HG02852 (cell line): ENCODE measurements around the gene INKA1.

ENCODE experiments used
- ATAC-seq: cut with Tn5 transposase; IDR thresholded peaks from one replicate; pipeline ENCODE4 v1.9.1; 2021; ENCODE audit warnings: mild to moderate bottlenecking, moderate library complexity; ENCODE audit not compliant: unreplicated experiment

The INKA1 gene

DNA sequence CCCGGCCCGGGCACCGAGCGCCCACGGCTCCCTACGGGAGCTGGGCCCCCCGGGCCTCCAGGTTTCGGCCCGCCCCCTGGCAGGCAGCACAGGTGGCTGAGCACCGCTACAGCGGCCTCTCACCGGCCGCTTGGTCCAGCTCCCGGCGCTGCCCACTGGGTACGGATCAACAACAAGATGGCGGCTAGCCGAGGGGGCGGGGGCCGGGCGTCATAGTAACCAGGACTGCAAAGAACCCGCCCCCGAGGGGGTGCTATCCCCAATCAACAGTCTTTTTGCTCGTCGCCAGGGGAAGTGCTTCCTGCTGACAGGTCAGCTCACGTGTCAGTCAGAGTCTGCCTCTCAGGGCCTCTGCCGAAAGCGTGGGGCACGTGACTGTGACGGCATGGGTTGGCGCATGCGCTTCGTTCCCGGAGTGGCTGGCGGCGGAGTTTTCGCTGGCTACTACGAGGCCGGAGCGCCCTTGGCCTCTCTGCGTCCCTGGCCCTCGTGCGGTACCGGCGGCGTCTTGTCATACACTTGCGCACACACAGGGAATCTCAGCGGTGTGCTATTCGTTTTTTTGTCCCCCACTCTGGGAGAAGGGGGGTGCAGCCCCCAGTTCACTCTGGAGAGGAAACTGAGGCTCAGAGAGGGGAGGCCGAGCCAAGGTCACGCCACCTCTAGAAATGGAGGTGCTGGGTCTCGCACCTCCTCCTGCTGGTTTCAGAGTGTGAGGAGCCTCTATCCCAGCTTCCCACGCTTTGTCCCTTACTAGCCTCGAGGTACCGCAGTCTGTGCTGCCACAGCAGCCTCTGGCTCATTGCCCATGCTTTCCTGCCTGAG, 16.5 kb upstream of the INKA1 start, which contains the start of gene IP6K1:
TSS of gene IP6K1 (minus strand) at position 186 of the 825 bp plus-strand sequence. CDS start 38,502 bp downstream, outside the sequence.
- peak; percentile 97 for ATAC-seq

DNA sequence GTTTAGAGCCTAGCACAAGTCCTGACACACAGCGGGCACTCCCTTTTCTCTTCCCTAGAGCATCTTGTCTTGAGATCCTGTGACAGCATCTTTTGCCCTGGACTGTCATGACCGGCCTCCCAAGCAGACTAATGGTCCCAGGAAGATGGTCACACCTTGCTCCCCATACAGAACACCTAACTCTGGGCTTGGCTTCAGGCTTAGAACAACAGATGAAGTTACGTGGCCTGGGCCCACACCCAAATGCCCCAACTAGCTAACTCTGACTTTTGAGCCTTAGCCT, 15.9 kb upstream of the INKA1 start:
- ATAC-seq = no peak

DNA sequence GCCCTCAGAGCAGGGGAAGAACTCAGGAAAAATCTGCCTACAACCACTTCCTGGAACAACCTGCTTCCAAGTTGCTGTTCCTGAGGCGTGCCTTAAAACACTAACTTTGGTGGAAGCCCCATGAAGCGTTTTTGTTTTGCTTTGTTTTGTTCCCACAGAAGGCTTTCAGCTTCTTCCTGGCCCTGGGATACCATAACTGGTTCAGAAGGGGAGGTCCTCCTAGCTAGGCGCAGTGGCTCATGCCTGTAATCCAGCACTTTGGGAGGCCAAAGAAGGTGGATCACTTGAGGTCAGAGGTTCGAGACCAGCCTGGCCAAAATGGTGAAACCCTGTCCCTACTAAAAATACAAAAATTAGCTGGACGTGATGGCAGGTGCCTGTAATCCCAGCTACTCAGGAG, 15.5 kb upstream of the INKA1 start:
- ATAC-seq = no peak

DNA sequence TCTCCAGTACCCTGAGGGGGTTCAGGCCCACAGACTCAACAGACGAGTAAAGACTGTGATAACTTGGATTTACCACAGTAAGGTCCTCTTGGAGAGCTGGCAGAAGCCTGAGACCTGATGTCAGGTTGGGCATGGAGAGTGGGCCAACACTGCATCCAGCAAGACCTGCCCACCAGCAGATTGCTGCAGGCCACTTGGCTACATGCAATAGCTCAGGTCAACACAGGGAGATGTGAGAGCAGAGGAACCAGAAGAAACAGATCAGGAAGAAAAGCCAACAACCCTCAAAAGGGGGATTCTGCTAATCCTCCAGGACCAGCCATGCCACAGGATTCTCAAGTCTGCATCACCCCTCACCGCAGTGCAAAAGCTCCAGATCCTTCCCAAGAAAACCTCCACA, 15.0 kb upstream of the INKA1 start:
- no peak for ATAC-seq

DNA sequence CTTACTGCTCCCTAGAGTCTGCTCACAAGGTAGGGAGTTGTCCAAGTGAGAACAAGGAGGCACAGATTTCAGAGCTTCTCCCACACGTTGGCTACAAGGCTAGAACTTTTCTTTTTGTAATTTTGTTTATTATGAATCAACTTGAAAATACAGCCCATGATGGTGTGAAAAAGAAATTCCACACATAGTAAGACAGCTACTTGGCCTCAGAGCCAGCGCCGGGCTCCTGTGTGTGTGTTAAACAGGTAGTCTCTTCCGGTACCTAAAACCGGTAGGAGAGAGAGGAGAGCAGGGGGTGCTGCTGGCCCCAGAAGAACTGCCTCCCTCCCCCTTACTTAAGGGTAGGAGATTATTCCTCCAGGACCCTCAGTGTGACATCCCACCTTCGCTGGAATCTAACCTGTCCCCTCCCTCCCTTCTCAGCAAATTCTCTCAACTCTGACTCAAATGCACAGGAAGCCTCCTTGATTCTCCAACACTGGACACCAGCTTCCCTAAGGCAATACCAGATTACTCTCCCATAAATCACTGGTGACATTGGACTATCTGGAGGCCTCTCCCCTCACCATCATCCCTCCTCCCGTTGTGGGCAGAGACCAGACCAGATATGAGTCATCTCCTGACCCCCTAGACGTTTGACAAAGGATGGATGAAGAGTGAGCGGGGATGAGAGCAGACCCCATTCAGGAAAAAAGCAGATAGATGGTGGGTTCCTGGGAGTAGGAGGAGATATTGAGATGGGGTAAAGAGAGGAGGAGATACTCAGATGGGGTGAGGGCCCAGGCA, 12.2 kb upstream of the INKA1 start:
- no peak for ATAC-seq

DNA sequence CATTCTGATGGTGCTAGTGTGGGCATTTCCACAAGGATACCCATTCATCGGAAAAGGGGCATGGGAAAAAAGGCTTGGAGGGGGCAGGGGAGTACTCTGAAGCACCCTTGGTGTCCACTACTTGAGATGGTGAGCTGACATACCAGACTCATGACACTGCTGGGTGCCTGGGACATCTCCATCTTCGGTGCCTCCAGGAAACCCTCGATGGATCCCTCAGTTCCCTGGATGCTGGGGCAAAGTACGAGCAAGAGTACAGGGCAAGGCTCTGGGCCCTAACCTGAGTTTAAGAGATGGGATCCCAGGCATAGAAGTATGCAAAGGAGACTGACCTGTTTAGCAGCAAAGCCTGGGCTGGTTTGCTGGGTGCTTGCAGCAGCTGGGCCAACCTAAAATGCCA, 11.5 kb upstream of the INKA1 start:
- ATAC-seq = no peak

DNA sequence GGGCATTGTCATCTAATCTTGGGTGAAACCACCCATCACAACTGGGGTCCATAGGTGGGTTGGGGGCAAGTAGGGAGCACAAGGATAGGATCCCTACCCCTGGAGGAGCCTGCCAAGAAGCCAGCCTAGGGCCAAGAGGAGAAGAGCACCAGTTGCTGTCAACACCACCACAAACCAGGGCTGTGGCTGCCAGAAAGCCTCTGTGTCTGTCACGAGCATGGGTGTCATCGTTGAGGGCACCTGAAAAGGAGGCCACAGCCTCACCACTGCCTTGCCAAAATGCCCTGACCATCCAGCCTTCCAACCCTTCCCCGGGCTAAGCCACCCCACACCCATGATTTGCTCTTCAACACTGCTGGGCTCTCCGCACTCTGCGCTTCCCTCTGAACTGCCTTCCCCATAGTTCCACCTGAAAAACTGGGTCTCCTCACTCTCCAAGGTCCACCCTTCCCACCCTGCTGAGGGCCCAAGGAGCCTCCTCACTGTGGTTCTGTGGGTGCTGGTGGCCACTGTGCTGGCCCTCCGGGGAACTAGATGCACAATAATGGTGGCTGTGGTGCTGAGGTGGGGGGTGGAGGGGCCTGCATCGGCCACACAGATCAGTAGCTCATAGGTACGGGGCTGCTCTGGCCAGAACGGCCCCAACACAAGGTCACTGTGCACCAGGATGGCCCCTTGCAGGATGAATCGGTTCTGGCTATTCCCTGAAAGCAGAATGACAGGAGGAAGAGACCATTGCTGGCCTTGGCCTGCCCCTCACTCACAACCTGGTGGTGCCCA, 10.5 kb upstream of the INKA1 start:
- ATAC-seq = no peak

DNA sequence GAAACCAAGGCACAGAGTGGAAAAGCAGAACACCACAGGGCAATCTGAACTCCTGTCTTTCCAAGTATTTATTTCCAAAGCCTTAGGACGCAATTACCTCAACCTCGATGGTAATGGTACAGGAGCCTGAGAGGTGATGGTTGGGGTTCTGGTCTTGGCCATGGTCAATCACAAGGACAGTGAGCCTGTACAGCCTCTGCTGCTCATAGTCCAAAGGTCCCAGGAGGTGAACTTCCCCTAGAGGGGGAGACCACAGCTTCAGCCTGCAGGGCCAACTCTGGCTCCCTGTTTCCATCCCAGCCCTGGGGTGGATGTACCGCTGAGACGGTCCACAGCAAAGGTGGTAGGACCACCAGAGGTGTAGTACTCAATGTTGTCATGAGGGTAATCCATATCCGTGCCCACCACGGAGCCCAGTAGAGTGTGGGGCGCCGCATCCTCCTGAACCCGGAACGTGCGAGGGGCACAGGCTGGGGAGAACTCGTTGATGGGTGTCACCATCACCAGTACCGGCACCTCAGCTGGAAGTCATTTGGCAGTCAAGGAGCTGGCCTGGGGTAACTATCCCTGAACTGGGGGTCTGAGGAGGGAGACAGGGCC, 9.5 kb upstream of the INKA1 start:
- no peak for ATAC-seq

DNA sequence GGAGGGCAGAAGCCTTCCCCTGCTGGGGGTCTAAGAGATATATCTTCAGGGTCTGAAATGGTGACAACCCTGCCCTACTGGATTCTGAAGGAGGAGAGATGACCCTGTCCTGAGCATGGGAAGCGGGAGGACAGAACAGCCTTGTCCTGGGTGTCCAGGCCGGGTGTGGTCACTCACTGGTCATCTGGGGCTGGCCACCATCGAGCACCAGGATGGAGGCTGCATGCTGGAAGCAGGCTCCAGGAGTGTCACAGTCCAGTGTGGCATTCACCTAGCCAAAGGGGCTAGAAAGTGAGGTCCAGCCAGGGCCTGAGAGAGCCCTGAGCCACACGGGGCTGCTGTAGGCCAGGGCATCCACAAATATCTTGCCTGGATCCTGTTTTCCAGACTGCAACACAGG, 8.6 kb upstream of the INKA1 start:
- ATAC-seq = no peak

DNA sequence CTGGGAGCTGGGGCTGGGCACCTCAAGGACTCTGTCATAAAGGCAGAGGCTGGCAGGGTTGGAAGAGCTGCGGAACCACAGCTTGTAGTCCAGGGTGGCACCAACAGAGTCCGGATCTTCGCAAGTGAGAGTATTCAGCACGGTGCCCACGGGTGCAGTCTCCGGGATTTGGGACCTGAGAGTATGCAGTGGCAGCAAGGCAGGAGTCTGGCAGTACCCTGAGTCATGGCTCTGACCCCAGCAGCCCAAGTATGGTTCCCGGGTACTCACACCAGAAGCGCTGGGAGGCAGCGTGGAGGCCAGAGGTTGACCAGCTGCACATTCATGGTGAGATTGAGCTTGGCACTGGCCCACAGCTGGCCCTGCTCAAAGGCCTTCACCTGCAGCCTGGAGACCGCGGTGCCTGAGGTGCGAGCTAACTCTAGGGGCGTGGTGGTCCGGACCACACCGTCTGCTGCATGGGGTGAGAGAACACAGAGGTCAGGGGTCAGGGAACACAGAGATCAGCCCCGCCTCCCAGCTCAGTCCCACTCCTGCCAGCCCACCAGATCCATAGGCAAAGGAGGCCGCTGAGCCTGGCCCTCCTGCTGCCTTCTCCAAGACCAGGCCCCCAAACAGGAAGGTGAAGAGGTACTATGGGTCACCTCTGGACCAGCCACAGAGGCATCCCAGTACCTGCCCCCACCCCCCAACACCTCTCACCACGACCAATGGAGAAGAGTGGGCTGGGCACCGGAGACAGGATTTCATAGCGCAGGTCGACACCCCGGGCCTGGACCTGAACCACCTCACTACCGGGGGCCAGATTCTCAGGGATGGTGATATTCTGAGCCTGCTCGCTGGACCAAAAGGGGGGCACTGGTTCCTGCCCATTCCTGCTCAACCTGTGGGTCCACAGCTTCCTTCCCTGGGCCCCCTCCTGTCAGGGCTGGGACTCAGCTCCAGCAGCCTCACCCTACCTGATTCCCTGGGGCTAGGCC, 7.8 kb upstream of the INKA1 start:
- no peak for ATAC-seq

DNA sequence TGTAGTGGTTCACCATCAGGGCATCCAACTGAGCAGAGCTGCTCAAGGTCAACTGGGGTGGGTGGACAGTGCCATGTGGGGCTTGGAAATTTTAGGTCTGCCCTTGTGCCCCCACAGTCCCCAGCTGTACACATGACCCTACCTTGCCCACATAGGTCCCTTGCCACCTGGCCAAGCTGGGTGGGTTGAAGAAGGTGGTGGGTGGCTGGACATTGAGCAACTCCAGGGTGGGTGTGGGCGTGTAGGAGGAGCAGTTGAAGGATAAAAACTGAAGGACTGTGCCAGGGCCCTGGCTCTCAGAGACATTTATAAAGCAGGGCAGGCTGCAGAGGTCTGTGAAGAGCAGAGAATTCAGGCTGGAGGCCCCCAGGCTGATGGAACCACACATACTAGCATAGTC, 4.0 kb upstream of the INKA1 start:
- ATAC-seq = no peak

DNA sequence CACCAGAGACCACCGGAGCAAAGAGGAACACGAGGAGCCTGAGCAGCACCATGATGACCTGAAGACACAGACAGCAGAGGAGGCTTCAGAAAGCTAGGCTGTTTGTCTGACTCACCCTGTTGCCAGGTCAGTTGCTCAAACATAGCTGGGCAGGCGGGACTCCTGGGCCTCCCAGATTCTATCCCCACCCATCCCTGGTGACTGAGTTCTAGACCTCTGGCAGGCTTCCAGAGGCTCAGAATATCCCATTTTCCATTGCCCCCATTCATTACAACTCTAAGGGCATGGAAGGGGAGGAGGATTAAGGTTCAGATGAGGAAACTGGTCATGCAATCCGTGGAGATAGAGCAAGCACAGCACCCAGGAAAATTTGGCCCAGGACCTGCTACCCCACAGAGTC, 3.3 kb upstream of the INKA1 start, which contains the start of gene CDHR4:
TSS of gene CDHR4 (minus strand) at position 113 of the 400 bp plus-strand sequence. CDS start at position 52, 61 bp downstream.
- no peak for ATAC-seq

DNA sequence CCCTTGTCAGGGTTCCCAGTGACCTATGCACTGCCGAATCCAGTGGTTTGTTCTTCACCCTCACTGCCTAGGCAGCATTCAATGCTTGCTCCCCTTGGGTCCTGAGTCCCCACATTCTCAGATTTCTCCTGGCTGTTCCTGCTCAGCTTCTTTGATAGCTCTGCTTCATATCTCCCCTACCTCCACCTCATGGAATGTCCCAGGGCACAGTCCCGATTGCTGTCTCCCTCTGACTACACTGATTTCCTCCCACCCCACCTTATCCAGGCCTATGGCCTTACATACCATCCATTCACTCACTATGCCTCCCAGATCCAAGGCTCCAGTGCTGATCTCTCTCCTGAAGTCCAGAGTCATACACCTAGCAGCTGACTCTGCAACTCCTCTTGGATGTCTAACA, 1.9 kb upstream of the INKA1 start:
- ATAC-seq = no peak

DNA sequence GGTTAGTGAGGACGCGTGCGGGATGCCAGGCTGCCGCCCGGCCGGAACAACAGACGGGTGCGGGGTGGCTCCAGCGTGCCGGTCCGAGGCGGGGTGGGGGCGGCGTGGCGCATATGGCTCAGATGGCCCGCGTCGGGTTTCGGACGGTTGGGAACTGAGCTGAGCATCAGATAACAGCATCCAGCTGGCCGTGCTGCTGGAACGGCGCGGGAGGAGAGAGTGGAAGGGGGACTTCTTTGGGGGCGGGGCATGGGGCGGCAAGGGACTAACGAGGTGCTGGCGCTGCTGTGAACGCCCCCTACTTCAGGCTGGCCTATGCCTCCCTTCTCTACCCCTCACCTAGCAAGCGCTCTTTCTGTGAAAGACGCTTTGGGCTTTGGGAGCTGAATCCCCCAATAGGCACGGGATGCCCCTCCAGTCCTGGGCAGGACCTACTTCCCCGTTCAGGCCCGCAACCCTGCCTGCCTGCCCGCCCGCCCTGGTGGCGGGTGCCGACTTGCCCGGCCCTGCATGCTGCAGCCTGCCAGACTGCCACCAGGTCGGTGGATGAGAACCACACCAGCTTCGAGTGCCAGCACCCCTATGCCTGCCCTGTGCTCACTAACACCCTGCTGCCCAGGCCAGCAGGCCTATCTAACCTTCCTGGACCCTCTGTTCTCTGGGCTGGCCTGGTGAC, 542 bp downstream of the INKA1 start:
- ATAC-seq = no peak

DNA sequence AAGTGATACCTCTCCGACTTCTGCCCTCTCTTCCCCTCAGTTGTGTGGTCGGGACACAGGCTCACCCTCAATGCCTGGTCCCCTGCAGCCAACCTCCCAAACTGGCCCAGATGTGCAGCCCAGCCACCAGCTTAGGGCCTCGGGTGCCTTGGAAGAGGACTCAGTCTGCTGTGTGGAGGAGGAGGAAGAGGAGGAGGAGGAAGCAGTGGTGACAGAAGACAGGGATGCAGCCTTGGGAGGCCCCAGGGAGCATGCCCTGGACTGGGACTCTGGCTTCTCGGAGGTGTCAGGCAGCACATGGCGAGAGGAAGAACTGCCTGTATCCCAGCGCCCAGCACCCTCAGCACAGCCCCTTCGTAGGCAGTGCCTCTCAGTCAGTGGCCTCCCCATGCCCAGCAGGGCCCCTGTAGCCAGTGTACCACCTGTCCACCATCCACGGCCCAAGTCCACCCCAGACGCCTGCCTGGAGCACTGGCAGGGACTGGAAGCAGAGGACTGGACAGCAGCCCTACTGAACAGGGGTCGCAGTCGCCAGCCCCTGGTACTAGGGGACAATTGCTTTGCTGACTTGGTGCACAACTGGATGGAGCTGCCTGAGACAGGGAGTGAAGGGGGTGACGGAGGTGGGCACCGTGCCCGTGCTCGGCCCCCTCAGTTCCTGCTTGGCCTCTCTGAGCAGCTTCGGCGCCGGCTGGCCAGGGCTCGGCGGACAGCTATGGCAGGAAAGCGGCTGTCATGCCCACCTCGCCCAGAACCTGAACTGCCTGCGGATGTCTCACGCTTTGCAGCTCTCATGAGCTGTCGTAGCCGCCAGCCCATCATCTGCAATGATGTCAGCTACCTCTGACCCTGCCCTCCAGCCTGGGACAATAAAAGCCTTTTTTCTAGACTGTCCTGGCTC, 1.3 kb downstream of the INKA1 start:
- no peak for ATAC-seq

DNA sequence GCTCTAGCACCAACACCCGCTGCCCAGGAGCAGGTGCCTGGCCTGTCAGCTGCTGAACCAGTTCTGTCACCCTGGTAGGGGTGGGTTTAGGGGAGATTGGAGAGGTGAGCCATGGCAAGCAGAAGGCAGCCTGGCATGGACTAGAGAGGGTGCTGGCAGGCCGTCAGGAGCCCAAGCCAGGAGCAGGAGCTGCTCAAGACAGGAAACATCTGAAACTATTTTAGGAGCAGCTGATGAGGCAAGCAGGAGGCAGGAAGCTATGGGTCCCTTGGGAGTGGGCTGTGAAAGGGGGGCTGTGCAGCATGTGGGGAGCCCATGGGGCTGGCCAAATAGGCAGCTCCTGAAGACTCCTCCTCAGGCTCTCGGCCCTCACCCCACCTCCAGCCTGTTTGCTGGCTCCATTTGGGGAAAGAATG, 2.3 kb downstream of the INKA1 start:
- ATAC-seq = no peak

DNA sequence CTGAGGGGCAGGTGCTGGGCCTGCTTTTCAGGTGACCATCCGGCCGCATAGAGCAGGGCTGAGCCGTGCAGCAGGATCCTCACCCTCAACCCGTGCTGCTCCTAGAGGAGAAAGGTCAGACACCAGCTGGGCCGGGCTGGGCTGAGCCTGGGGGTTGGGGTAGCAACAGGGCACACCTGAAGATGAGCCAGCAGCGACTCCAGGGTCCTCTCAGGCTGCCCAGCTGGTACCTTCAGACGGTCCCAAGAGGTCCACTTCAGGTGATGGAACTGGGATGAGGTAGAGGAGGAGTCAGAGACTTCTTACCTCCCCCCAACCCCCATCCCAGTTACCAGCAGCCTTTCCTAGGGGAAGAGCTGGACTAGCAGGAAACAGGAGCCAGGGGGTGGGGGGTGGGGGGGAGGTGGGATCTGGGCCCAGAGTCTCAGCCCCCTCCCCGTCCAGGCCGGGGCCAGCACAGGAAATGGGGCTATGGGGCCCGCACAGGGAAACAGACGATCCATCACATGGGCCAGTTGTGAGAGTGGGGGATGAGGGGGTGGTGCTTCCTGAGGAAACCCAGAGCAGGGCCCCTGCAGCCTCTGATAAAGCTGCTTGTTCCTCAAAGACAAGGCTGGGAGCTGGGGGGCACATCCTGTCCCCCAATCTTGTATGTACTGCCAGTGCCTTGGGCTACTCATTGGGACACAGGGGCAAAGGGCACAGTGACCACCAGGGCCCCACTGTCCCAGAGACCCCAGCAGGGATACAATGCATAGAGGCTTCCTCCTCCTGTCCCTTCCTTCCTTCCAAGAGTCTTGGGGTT, 3.0 kb downstream of the INKA1 start:
- ATAC-seq = no peak

DNA sequence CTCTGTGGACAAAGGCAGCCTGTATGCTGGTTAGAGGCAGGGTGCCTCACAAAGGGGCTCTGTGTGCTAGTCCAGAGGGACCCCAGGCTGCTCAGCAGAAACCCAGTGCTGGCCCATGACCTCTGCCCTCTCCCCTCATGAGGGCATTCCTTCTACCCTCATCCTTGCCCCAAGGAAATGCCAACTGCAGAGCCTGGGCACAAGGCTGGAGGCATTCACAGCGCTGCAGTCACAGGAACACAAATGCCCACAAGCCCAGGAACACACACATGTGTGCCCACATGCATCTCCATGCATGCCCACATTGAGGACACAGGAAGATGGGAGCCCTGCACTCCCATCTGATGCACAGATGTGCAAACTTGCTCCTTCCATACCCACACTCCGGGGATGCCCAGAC, 3.8 kb downstream of the INKA1 start:
- ATAC-seq = no peak
